HepG2 (cell line): Measurements from ENCODE around the gene ASIC3. TPM values are rescaled to one million over a fixed set of nuclear protein-coding genes. Genes with fewer than 3 reads are reported as not detected.

Source experiments
- ISX ChIP-seq: sonication (generic); formaldehyde crosslinking; conservative IDR thresholded peaks from 2 replicates; pipeline ENCODE4 v1.5.0; 2020; ENCODE audit warnings: missing genetic modification reagents
- KIAA2018 ChIP-seq: sonication (generic); formaldehyde crosslinking; IDR thresholded peaks from 2 replicates; pipeline ENCODE4 v1.5.0; 2020; ENCODE audit warnings: mild to moderate bottlenecking, missing genetic modification reagents, borderline replicate concordance
- MEIS2 ChIP-seq: sonication (generic); formaldehyde crosslinking; IDR thresholded peaks from 2 replicates; pipeline ENCODE4 v1.9.0; 2021; ENCODE audit warnings: mild to moderate bottlenecking, missing genetic modification reagents
- SALL2 ChIP-seq: sonication (generic); formaldehyde crosslinking; IDR thresholded peaks from 2 replicates; pipeline ENCODE4 v1.8.1; 2023; ENCODE audit warnings: mild to moderate bottlenecking, missing genetic modification reagents, inconsistent platforms
- STAG1 ChIP-seq: sonication (generic); formaldehyde crosslinking; IDR thresholded peaks from 2 replicates; pipeline ENCODE4 v1.4.0; 2020; ENCODE audit warnings: missing genetic modification reagents
- ZBTB43 ChIP-seq: sonication (generic); formaldehyde crosslinking; conservative IDR thresholded peaks from 2 replicates; pipeline ENCODE4 v1.4.0; 2020; ENCODE audit warnings: missing genetic modification reagents
- ZFP62 ChIP-seq: sonication (generic); formaldehyde crosslinking; IDR thresholded peaks from 2 replicates; pipeline ENCODE4 v1.4.0; 2020; ENCODE audit warnings: missing genetic modification reagents
- ZIK1 ChIP-seq: sonication (generic); formaldehyde crosslinking; IDR thresholded peaks from 2 replicates; pipeline ENCODE4 v1.5.0; 2020; ENCODE audit warnings: mild to moderate bottlenecking, low read depth, missing genetic modification reagents, borderline replicate concordance
- ZNF10 ChIP-seq: sonication (generic); formaldehyde crosslinking; IDR thresholded peaks from 2 replicates; pipeline ENCODE4 v1.4.0; 2020; ENCODE audit warnings: mild to moderate bottlenecking, low read depth, missing genetic modification reagents, borderline replicate concordance
- ZNF136 ChIP-seq: sonication (generic); formaldehyde crosslinking; IDR thresholded peaks from 2 replicates; pipeline ENCODE4 v1.8.1; 2022; ENCODE audit warnings: low read depth, mild to moderate bottlenecking, moderate library complexity, missing genetic modification reagents
- ZNF235 ChIP-seq: sonication (generic); formaldehyde crosslinking; IDR thresholded peaks from 2 replicates; pipeline ENCODE4 v1.8.1; 2023; ENCODE audit warnings: mild to moderate bottlenecking, missing genetic modification reagents, borderline replicate concordance
- ZNF468 ChIP-seq: sonication (generic); formaldehyde crosslinking; IDR thresholded peaks from 2 replicates; pipeline ENCODE4 v1.8.0; 2022; ENCODE audit warnings: mild to moderate bottlenecking, moderate library complexity, missing genetic modification reagents
- ZNF652 ChIP-seq: IDR thresholded peaks from 2 replicates; pipeline ENCODE4 v1.6.1; 2016; ENCODE audit warnings: low read depth, borderline replicate concordance
- ZNF749 ChIP-seq: sonication (generic); formaldehyde crosslinking; IDR thresholded peaks from 2 replicates; pipeline ENCODE4 v1.8.0; 2022; ENCODE audit warnings: mild to moderate bottlenecking, missing genetic modification reagents, moderate library complexity, borderline replicate concordance
- ZNF883 ChIP-seq: sonication (generic); formaldehyde crosslinking; IDR thresholded peaks from 2 replicates; pipeline ENCODE4 v1.5.1; 2020; ENCODE audit warnings: mild to moderate bottlenecking, missing genetic modification reagents; ENCODE audit errors: not compliant biosample characterization
- polyA plus RNA-seq, 8 experiments: library from polyadenylated mRNA; depleted of rRNA in 3 of 8; stranded (reverse) in 7 of 8; unstranded in 1 of 8; fragments of >200 nt; fragmentation: Illumina TruSeq in 4 of 8; extraction: Trizol in 4 of 8; gene quantifications; 2 replicates each; pipeline versions ENCODE4 v1.2.1 to v1.2.3, GENCODE V29; 2011 to 2016; ENCODE audit warnings: low read depth in 4 of 8, missing spikeins in 1 of 8, mixed read lengths in 1 of 8; ENCODE audit not compliant: insufficient read depth in 1 of 8
- total RNA-seq, 5 experiments: library from RNA; depleted of rRNA; stranded (reverse); fragments of >200 nt; fragmentation: Illumina TruSeq; extraction: Trizol; gene quantifications; 2 replicates each; pipeline ENCODE4 v1.2.3, GENCODE V29; 2016; ENCODE audit warnings: low read depth in 1 of 5
- TF ChIP-seq, protein P1 (sequence below): sonication (generic); formaldehyde crosslinking; IDR thresholded peaks from 2 replicates; pipeline ENCODE4 v1.4.0; 2020; ENCODE audit warnings: missing genetic modification reagents, borderline replicate concordance

The ASIC3 gene
- total and polyA plus RNA-seq, 2 of the 13 experiments (the other 11 are each of a cell fraction or from before 2014, with no cell fraction given): 0.51 TPM; not detected in 1

GRCh38 chr7:151080067-151080521 lies 31.8 kb downstream of the ASIC3 start (continued):
- 0 out of 2 replicates have a peak, but pooled peaks have one; percentile 45 for TF ChIP-seq ZNF10 (CRISPR knock-in tag)
- TF ChIP-seq MEIS2 (CRISPR knock-in tag): 0 out of 2 replicates have a peak, but pooled peaks have one; percentile 22
- TF ChIP-seq ZNF749 (CRISPR knock-in tag): no peak
- peak; percentile 48 for TF ChIP-seq ZNF883
- TF ChIP-seq ZFP62 (CRISPR knock-in tag): no peak
- TF ChIP-seq ZNF235 (CRISPR knock-in tag): no peak
- TF ChIP-seq KIAA2018 (CRISPR knock-in tag): 0 out of 2 replicates have a peak, but pooled peaks have one; percentile 33
- TF ChIP-seq ZNF136 (CRISPR knock-in tag): peak; percentile 27; the same call in 1 of the 2 replicates
- no peak for TF ChIP-seq ISX
- no peak for TF ChIP-seq STAG1 (CRISPR knock-in tag)
- 0 out of 2 replicates have a peak, but pooled peaks have one; percentile 6 for TF ChIP-seq SALL2 (CRISPR knock-in tag)
- TF ChIP-seq ZNF468 (CRISPR knock-in tag): peak; percentile 67; the same call in 1 of the 2 replicates
- TF ChIP-seq, protein P1, sequence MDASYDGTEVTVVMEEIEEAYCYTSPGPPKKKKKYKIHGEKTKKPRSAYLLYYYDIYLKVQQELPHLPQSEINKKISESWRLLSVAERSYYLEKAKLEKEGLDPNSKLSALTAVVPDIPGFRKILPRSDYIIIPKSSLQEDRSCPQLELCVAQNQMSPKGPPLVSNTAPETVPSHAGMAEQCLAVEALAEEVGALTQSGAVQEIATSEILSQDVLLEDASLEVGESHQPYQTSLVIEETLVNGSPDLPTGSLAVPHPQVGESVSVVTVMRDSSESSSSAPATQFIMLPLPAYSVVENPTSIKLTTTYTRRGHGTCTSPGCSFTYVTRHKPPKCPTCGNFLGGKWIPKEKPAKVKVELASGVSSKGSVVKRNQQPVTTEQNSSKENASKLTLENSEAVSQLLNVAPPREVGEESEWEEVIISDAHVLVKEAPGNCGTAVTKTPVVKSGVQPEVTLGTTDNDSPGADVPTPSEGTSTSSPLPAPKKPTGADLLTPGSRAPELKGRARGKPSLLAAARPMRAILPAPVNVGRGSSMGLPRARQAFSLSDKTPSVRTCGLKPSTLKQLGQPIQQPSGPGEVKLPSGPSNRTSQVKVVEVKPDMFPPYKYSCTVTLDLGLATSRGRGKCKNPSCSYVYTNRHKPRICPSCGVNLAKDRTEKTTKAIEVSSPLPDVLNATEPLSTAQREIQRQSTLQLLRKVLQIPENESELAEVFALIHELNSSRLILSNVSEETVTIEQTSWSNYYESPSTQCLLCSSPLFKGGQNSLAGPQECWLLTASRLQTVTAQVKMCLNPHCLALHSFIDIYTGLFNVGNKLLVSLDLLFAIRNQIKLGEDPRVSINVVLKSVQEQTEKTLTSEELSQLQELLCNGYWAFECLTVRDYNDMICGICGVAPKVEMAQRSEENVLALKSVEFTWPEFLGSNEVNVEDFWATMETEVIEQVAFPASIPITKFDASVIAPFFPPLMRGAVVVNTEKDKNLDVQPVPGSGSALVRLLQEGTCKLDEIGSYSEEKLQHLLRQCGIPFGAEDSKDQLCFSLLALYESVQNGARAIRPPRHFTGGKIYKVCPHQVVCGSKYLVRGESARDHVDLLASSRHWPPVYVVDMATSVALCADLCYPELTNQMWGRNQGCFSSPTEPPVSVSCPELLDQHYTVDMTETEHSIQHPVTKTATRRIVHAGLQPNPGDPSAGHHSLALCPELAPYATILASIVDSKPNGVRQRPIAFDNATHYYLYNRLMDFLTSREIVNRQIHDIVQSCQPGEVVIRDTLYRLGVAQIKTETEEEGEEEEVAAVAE (CRISPR knock-in tag): no peak
- no peak for TF ChIP-seq ZBTB43
- no peak for TF ChIP-seq ZIK1
- TF ChIP-seq ZNF652: peak; percentile 97
